Right lobe of liver (tissue), 6 donors: ENCODE measurements around the gene TPBGL. TPM values are rescaled to one million over a fixed set of nuclear protein-coding genes. Genes with fewer than 3 reads are reported as not detected.

Source experiments
- ATAC-seq, 4 donors: fragments of 200-7000 bp; cut with Tn5 transposase; one replicate each; pipeline ENCODE4 v1.9.1; 2020; ENCODE audit warnings: mild to moderate bottlenecking in 4 of 4, moderate library complexity in 4 of 4
- DNase-seq, 3 donors: peaks; one replicate each; pipeline ENCODE4 v3.0.0-alpha.2; 2020
- H3K27ac ChIP-seq, 3 donors: fragments of 200-600 bp; one replicate each; pipeline ENCODE4 v1.8.0; 2022
- H3K27me3 ChIP-seq, 2 donors: fragments of 200-600 bp; one replicate each; pipeline ENCODE4 v1.8.0; 2022
- H3K36me3 ChIP-seq, 4 donors: fragments of 200-600 bp; sonication (generic) in 1 of 4; one replicate each; pipeline versions ENCODE4 v1.5.1 to v1.8.0; 2017 to 2022; ENCODE audit warnings: control low read depth in 1 of 4
- H3K4me1 ChIP-seq, 4 donors: fragments of 200-600 bp; sonication (generic) in 1 of 4; one replicate each; pipeline versions ENCODE4 v1.5.1 to v1.8.0; 2017 to 2022; ENCODE audit warnings: control low read depth in 1 of 4
- H3K4me3 ChIP-seq, 3 donors: fragments of 200-600 bp; one replicate each; pipeline ENCODE4 v1.8.0; 2022
- H3K9me3 ChIP-seq, 4 donors: fragments of 200-600 bp; sonication (generic) in 1 of 4; one replicate each; pipeline versions ENCODE4 v1.5.1 to v1.8.0; 2017 to 2022; ENCODE audit warnings: control low read depth in 1 of 4
- POLR2A ChIP-seq: fragments of 450-650 bp; IDR thresholded peaks from one replicate; pipeline ENCODE4 v1.6.1; 2017; ENCODE audit warnings: antibody characterized with exemption, mild to moderate bottlenecking
- WGBS: methylation state at CpG from one replicate; pipeline ENCODE4 v1.1.6; 2018; ENCODE audit warnings: low coverage, low lambda C conversion rate; ENCODE audit not compliant: insufficient coverage; ENCODE audit errors: missing lambda C conversion rate; 5-methylcytosine and 5-hydroxymethylcytosine counted together
- intact Hi-C, 2 donors: fragments of 100-400 bp; cut with DNase I; formaldehyde crosslinking; loops; one replicate each; pipeline versions ENCODE4 v1.11.2 to v1.14.1; 2022
- long read RNA-seq: library from polyadenylated mRNA; unstranded; transcript quantifications from one replicate; pipeline ENCODE4 v2.0.0, GENCODE V29; 2019
- total RNA-seq, 6 experiments: library from RNA; depleted of rRNA in 2 of 6; stranded (reverse); fragments of >200 nt in 2 of 6; fragmentation: NEBNext Ultra II Directional in 3 of 6; extraction: Animal tissue kit (Norgen Biotek cat#: 25700) in 3 of 6; gene quantifications; one replicate each; pipeline versions ENCODE4 v1.1.0 to v1.2.4, GENCODE V29; 2016 to 2023
- TF ChIP-seq, protein P1 (sequence below), 4 donors: fragments of 200-600 bp in 3 of 4; fragments of 450-650 bp in 1 of 4; IDR thresholded peaks; one replicate each; pipeline versions ENCODE4 v1.5.1 to v1.8.0; 2016 to 2022; ENCODE audit warnings: antibody characterized with exemption in 4 of 4, mild to moderate bottlenecking in 2 of 4
- donor health status: DM: no; HTN: yes; CAD: no.
- donor health status: DM: no; HTN: no; CAD: no.
- donor health status: DM: no; HTN: no; CAD: no.
- donor health status: DM: no; HTN: yes; CAD: no.
- donor health status: DM: no; HTN: yes; CAD: no.

The TPBGL gene, protein sequence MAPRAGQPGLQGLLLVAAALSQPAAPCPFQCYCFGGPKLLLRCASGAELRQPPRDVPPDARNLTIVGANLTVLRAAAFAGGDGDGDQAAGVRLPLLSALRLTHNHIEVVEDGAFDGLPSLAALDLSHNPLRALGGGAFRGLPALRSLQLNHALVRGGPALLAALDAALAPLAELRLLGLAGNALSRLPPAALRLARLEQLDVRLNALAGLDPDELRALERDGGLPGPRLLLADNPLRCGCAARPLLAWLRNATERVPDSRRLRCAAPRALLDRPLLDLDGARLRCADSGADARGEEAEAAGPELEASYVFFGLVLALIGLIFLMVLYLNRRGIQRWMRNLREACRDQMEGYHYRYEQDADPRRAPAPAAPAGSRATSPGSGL
- not detected for total RNA-seq
- long read RNA-seq, result 0 reads

DNA sequence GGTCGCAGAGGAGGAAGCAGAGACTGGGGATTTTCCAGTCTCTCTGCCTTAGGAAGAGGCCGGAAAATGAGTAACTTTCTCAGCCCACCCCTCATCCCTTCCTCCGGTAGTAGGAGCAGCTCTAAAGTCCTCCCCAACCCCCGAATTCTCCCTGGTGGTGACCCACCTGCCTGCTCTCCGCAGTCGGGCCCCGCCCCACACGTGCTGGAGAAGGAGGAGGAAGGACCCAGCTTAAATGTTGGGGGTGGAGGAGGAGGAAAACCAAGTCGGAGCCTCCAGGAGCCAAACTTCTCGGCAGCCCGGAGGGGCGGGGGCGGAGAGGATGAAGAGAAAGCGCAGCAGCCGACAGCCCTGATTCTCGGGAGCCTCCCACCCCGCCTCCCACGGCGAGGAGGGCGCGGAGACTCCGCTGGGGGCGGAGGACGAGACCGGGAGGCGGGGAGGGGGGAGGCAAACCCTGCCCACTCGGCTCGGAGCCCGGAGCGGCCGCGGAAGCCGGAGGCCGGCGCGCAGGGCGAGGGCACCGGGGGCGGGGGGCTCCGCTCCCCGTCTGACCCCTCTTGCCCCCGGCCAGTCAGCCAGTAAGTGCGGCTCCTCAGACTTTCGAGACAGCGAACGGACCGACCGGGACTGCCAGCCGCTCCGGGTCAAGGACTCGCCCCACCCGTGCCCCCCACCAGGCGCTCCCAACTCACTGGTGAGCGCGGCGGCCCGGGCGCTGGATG, at the start of gene TPBGL:
TSS of gene TPBGL (plus strand) at position 464 of the 725 bp plus-strand sequence. CDS start 276 bp downstream, outside the sequence.
- peak within 1 kb of the TSS; percentile 5 to 41 (median 18) for H3K4me3 ChIP-seq
- under 1% methylated on average over 27 of the region's 58 CpGs for WGBS
- TF ChIP-seq, protein P1, sequence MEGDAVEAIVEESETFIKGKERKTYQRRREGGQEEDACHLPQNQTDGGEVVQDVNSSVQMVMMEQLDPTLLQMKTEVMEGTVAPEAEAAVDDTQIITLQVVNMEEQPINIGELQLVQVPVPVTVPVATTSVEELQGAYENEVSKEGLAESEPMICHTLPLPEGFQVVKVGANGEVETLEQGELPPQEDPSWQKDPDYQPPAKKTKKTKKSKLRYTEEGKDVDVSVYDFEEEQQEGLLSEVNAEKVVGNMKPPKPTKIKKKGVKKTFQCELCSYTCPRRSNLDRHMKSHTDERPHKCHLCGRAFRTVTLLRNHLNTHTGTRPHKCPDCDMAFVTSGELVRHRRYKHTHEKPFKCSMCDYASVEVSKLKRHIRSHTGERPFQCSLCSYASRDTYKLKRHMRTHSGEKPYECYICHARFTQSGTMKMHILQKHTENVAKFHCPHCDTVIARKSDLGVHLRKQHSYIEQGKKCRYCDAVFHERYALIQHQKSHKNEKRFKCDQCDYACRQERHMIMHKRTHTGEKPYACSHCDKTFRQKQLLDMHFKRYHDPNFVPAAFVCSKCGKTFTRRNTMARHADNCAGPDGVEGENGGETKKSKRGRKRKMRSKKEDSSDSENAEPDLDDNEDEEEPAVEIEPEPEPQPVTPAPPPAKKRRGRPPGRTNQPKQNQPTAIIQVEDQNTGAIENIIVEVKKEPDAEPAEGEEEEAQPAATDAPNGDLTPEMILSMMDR (IDR thresholded peaks at IDR 0.05), result no peak
- no peak for TF ChIP-seq POLR2A
- H3K9me3 ChIP-seq, result no peaks in the 10 kb centered on the region
- intact Hi-C loops, result loop anchor here (5.0 to 10.0 kb wide), 3 partner anchors 33 to 216 kb away; no protein-coding TSS in a partner anchor
- peaks cover 0 to 11% (median 0%) of the 10 kb centered on the region in 4 donors for H3K4me1 ChIP-seq
- DNase-seq (peak in 2 of 3 donors; percentile 47 to 50), ATAC-seq (peak in 2 of 4 donors; percentile 2 to 11)
- H3K27me3 ChIP-seq, result peaks cover 0 to 12% of the 10 kb centered on the region in 2 donors
- H3K27ac ChIP-seq, result no peak within 1 kb of the TSS
- H3K36me3 ChIP-seq, result no peaks in the 10 kb centered on the region

DNA sequence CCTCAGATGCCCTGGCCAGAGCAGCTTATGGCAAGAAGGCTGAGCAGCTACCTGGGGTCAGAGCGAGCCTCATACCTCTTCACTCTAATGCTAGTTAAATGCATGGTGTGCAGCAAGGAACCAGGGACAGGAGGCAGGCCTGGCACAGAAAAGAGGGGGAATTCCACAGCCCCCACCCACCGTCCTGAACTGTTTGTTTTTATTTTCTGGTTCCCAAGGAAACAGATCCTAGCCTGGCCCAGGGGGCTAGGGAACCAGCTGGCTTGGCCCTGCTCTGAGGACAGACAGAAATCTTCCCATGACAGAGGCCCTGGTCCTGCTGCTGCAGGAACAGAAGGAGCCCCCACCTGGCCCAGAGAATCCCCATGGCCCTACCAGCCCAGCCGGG, 49.2 kb upstream of the TPBGL start:
- TF ChIP-seq POLR2A, result no peak
- TF ChIP-seq, protein P1 (IDR thresholded peaks at IDR 0.05), result no peak
- ATAC-seq (peak in 1 of 4 donors; percentile 40), DNase-seq (no peak)
- no peak overlapping the region for H3K4me3 ChIP-seq
- peaks cover 0 to 75% (median 16%) of the 10 kb centered on the region in 4 donors for H3K4me1 ChIP-seq
- H3K27me3 ChIP-seq, result no peaks in the 10 kb centered on the region
- WGBS, result no CpG with 5 or more reads among the region's 3 CpGs
- intact Hi-C loops, result no loop called here
- H3K27ac ChIP-seq, result no peak overlapping the region
- peaks cover 0 to 75% (median 15%) of the 10 kb centered on the region in 4 donors for H3K36me3 ChIP-seq
- no peaks in the 10 kb centered on the region for H3K9me3 ChIP-seq

DNA sequence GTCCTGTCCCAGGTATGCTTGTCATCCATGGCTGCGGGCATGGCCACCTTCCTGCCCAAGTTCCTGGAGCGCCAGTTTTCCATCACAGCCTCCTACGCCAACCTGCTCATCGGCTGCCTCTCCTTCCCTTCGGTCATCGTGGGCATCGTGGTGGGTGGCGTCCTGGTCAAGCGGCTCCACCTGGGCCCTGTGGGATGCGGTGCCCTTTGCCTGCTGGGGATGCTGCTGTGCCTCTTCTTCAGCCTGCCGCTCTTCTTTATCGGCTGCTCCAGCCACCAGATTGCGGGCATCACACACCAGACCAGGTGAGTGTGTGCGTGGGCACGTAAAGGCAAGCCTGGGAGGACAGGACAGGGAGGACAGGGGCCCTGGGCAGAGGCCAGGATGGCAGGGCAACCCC, 47.3 kb upstream of the TPBGL start:
- H3K27me3 ChIP-seq, result no peaks in the 10 kb centered on the region
- intact Hi-C loops, result no loop called here
- peaks cover 0 to 75% (median 19%) of the 10 kb centered on the region in 4 donors for H3K36me3 ChIP-seq
- no peaks in the 10 kb centered on the region for H3K9me3 ChIP-seq
- DNase-seq (peak in 1 of 3 donors; percentile 43), ATAC-seq (no peak)
- peak overlapping the region in 1 of 3 donors; percentile 76 for H3K27ac ChIP-seq
- TF ChIP-seq POLR2A, result no peak
- TF ChIP-seq, protein P1 (IDR thresholded peaks at IDR 0.05), result no peak
- H3K4me1 ChIP-seq, result peaks cover 0 to 73% (median 13%) of the 10 kb centered on the region in 4 donors
- 92% methylated on average over 10 of the region's 15 CpGs for WGBS
- H3K4me3 ChIP-seq, result no peak overlapping the region

DNA sequence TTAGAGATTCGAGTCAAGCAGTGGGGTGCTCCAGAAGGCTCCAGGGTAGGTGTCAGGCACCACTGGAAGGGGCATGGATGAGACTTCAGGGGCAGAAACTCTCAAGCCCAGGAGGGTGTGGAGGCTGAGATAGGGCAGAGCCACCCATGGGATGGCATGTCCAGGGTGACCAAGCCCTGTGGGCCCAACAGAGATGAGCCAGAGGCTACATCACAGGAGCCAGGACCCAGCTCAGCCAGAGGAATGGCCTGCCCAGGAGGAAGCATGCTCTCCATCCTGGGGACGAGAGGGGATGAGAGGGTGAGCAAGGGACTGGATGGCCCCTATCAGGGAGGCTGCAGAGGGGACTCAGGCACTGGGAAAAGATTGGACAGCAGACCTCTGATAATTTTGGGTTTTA, 46.9 kb upstream of the TPBGL start:
- Histone ChIP-seq H3K27me3 (no peaks in the 10 kb centered on the region), H3K9me3 (no peaks in the 10 kb centered on the region), H3K4me1 (peaks cover 0 to 69% (median 12%) of the 10 kb centered on the region in 4 donors), H3K27ac (peak overlapping the region in 1 of 3 donors; percentile 76), H3K36me3 (peaks cover 0 to 75% (median 18%) of the 10 kb centered on the region in 4 donors), H3K4me3 (no peak overlapping the region)
- WGBS, result 38% methylated on average over 1 of the region's 2 CpGs
- peak in 1 of 3 donors; percentile 41 for DNase-seq
- peak in 1 of 4 donors; percentile 1 for ATAC-seq
- intact Hi-C loops, result no loop called here
- no peak for TF ChIP-seq POLR2A
- TF ChIP-seq, protein P1 (IDR thresholded peaks at IDR 0.05), result no peak
